HepG2 (cell line): ENCODE data around the gene SNN. TPM values are rescaled to one million over a fixed set of nuclear protein-coding genes. Genes with fewer than 3 reads are reported as not detected.

Source experiments
- AHR ChIP-seq: IDR thresholded peaks from 2 replicates; pipeline ENCODE4 v1.6.1; 2018; ENCODE audit warnings: missing genetic modification reagents, missing compliant biosample characterization
- BORCS8-MEF2B ChIP-seq: sonication (generic); formaldehyde crosslinking; IDR thresholded peaks from 2 replicates; pipeline ENCODE4 v1.8.0; 2022; ENCODE audit warnings: mild to moderate bottlenecking, missing genetic modification reagents
- FOSL2 ChIP-seq: sonication (generic); formaldehyde crosslinking; IDR thresholded peaks from 2 replicates; pipeline ENCODE4 v1.4.0; 2020; ENCODE audit warnings: missing genetic modification reagents
- GATAD2A ChIP-seq: IDR thresholded peaks from 2 replicates; pipeline ENCODE4 v1.6.1; 2016
- HNRNPK ChIP-seq: fragments of 200-400 bp; formaldehyde crosslinking; IDR thresholded peaks from 2 replicates; pipeline ENCODE4 v1.6.1; 2018; ENCODE audit warnings: low read length, low read depth, moderate library complexity, mild to moderate bottlenecking; ENCODE audit not compliant: poor library complexity, severe bottlenecking
- MAZ ChIP-seq, 2 experiments: sonication (generic) in 1 of 2; formaldehyde crosslinking in 1 of 2; IDR thresholded peaks; 2 replicates each; pipeline versions ENCODE4 v1.5.0 to v1.6.1; 2012 to 2020; ENCODE audit warnings: low read depth in 2 of 2, mild to moderate bottlenecking in 2 of 2, borderline replicate concordance in 1 of 2, improper control_type of control experiment in 1 of 2, low read length in 1 of 2, missing genetic modification reagents in 1 of 2, moderate library complexity in 1 of 2
- MTA3 ChIP-seq: sonication (generic); formaldehyde crosslinking; IDR thresholded peaks from 2 replicates; pipeline ENCODE4 v1.4.0; 2020; ENCODE audit warnings: missing genetic modification reagents
- REPIN1 ChIP-seq: sonication (generic); formaldehyde crosslinking; IDR thresholded peaks from 2 replicates; pipeline ENCODE4 v1.8.0; 2022; ENCODE audit warnings: missing genetic modification reagents, low read depth, mild to moderate bottlenecking, borderline replicate concordance
- SIX4 ChIP-seq: sonication (generic); formaldehyde crosslinking; IDR thresholded peaks from 2 replicates; pipeline ENCODE4 v1.4.0; 2020; ENCODE audit warnings: missing genetic modification reagents
- TRIM24 ChIP-seq: sonication (generic); formaldehyde crosslinking; IDR thresholded peaks from 2 replicates; pipeline ENCODE4 v1.8.0; 2022; ENCODE audit warnings: mild to moderate bottlenecking, missing genetic modification reagents
- XBP1 ChIP-seq: sonication (generic); formaldehyde crosslinking; IDR thresholded peaks from 2 replicates; pipeline ENCODE4 v1.5.0; 2020; ENCODE audit warnings: missing genetic modification reagents
- XRCC5 ChIP-seq: fragments of 200-400 bp; formaldehyde crosslinking; optimal IDR thresholded peaks from 2 replicates; pipeline ENCODE3; 2017; ENCODE audit warnings: mild to moderate bottlenecking, low read length
- ZBTB7A ChIP-seq: sonication (generic); formaldehyde crosslinking; IDR thresholded peaks from 2 replicates; pipeline ENCODE4 v1.8.0; 2022; ENCODE audit warnings: mild to moderate bottlenecking, missing genetic modification reagents
- ZFY ChIP-seq: sonication (generic); formaldehyde crosslinking; IDR thresholded peaks from 2 replicates; pipeline ENCODE4 v1.4.0; 2020; ENCODE audit warnings: missing genetic modification reagents
- ZNF230 ChIP-seq: sonication (generic); formaldehyde crosslinking; IDR thresholded peaks from 2 replicates; pipeline ENCODE4 v1.4.0; 2020; ENCODE audit warnings: mild to moderate bottlenecking, missing genetic modification reagents
- ZNF354B ChIP-seq: sonication (generic); formaldehyde crosslinking; IDR thresholded peaks from 2 replicates; pipeline ENCODE4 v1.8.0; 2022; ENCODE audit warnings: mild to moderate bottlenecking, missing genetic modification reagents
- ZNF382 ChIP-seq: sonication (generic); formaldehyde crosslinking; IDR thresholded peaks from 2 replicates; pipeline ENCODE4 v1.5.0; 2020; ENCODE audit warnings: missing genetic modification reagents, mild to moderate bottlenecking, borderline replicate concordance
- ZNF530 ChIP-seq: sonication (generic); formaldehyde crosslinking; IDR thresholded peaks from 2 replicates; pipeline ENCODE4 v1.5.0; 2020; ENCODE audit warnings: low read depth, mild to moderate bottlenecking, missing genetic modification reagents
- ZNF580 ChIP-seq: IDR thresholded peaks from 2 replicates; pipeline ENCODE4 v1.6.1; 2016; ENCODE audit warnings: low read depth, borderline replicate concordance
- ZNF83 ChIP-seq: sonication (generic); formaldehyde crosslinking; IDR thresholded peaks from 2 replicates; pipeline ENCODE4 v1.4.0; 2020; ENCODE audit warnings: missing genetic modification reagents, mild to moderate bottlenecking, borderline replicate concordance
- polyA plus RNA-seq, 8 experiments: library from polyadenylated mRNA; depleted of rRNA in 3 of 8; stranded (reverse) in 7 of 8; unstranded in 1 of 8; fragments of >200 nt; fragmentation: Illumina TruSeq in 4 of 8; extraction: Trizol in 4 of 8; gene quantifications; 2 replicates each; pipeline versions ENCODE4 v1.2.1 to v1.2.3, GENCODE V29; 2011 to 2016; ENCODE audit warnings: low read depth in 4 of 8, missing spikeins in 1 of 8, mixed read lengths in 1 of 8; ENCODE audit not compliant: insufficient read depth in 1 of 8
- total RNA-seq, 5 experiments: library from RNA; depleted of rRNA; stranded (reverse); fragments of >200 nt; fragmentation: Illumina TruSeq; extraction: Trizol; gene quantifications; 2 replicates each; pipeline ENCODE4 v1.2.3, GENCODE V29; 2016; ENCODE audit warnings: low read depth in 1 of 5
- TF ChIP-seq, protein P1 (sequence below): sonication (generic); formaldehyde crosslinking; IDR thresholded peaks from 2 replicates; pipeline ENCODE4 v1.4.0; 2020; ENCODE audit warnings: low read depth, mild to moderate bottlenecking, missing genetic modification reagents
- TF ChIP-seq, protein P2 (sequence below): sonication (generic); formaldehyde crosslinking; IDR thresholded peaks from 2 replicates; pipeline ENCODE4 v1.4.0; 2020; ENCODE audit warnings: mild to moderate bottlenecking, low read depth, missing genetic modification reagents
- TF ChIP-seq, protein P3 (sequence below): IDR thresholded peaks from 2 replicates; pipeline ENCODE4 v1.6.1; 2016; ENCODE audit warnings: missing genetic modification reagents, missing compliant biosample characterization
- TF ChIP-seq, protein P4 (sequence below): sonication (generic); formaldehyde crosslinking; IDR thresholded peaks from 2 replicates; pipeline ENCODE4 v1.5.0; 2020; ENCODE audit warnings: missing genetic modification reagents
- TF ChIP-seq, protein P5 (sequence below): sonication (generic); formaldehyde crosslinking; IDR thresholded peaks from 2 replicates; pipeline ENCODE4 v1.9.0; 2021; ENCODE audit warnings: missing genetic modification reagents, borderline replicate concordance

Gene SNN
- total and polyA plus RNA-seq, 2 of the 13 experiments (the other 11 are each of a cell fraction or from before 2014, with no cell fraction given) = 5.2 to 8.4 TPM

DNA sequence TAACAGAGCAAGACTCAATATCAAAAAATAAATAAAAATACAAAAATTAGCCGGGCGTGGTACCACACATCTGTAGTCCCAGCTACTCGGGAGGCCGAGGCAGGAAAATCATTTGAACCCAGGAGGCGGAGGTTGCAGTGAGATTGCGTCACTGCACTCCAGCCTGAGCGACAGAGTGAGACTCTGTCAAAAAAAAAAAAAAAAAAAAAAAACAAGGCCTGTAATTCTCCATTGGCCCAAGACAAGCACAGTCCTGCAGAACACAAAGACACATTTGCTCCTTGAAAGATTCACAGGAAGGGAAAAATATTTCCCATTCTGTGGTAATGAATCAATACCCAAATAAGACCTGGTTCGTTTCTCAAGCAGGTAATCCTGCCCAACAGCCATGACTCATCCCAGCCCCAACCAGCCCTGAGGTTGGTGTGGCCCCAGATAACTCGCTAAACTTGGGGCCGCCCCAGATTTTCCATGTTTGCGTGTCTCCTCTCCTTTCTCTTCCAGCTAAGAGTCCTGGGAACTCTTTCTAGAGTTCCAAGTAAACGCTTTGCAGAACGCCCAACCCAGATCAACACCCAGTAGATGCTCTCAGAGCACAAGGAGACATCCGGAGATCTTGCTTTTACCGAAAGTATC is 40.3 kb upstream of the SNN start (continued):
- TF ChIP-seq ZNF230 (CRISPR knock-in tag) (no peak), ZNF530 (CRISPR knock-in tag) (no peak), BORCS8-MEF2B (CRISPR knock-in tag) (no peak), FOSL2 (CRISPR knock-in tag) (peak; percentile 95), ZNF83 (CRISPR knock-in tag) (no peak), MAZ (IDR thresholded peaks at IDR 0.05; ENCODE audit: borderline replicate concordance, low read depth, low read length) (no peak), MAZ (CRISPR knock-in tag; IDR thresholded peaks at IDR 0.05; ENCODE audit: low read depth) (no peak), AHR (CRISPR knock-in tag) (no peak), XRCC5 (peak; percentile 36), REPIN1 (CRISPR knock-in tag) (no peak), MTA3 (CRISPR knock-in tag) (no peak), TRIM24 (no peak), ZNF354B (no peak), ZBTB7A (CRISPR knock-in tag) (no peak), XBP1 (CRISPR knock-in tag) (no peak), SIX4 (CRISPR knock-in tag) (no peak), ZNF382 (CRISPR knock-in tag) (no peak), HNRNPK (no peak), ZNF580 (0 out of 2 replicates have a peak, but pooled peaks have one; percentile 14), ZFY (no peak), GATAD2A (CRISPR knock-in tag) (0 out of 2 replicates have a peak, but pooled peaks have one; percentile 24)
- TF ChIP-seq, protein P1, sequence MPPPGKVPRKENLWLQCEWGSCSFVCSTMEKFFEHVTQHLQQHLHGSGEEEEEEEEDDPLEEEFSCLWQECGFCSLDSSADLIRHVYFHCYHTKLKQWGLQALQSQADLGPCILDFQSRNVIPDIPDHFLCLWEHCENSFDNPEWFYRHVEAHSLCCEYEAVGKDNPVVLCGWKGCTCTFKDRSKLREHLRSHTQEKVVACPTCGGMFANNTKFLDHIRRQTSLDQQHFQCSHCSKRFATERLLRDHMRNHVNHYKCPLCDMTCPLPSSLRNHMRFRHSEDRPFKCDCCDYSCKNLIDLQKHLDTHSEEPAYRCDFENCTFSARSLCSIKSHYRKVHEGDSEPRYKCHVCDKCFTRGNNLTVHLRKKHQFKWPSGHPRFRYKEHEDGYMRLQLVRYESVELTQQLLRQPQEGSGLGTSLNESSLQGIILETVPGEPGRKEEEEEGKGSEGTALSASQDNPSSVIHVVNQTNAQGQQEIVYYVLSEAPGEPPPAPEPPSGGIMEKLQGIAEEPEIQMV (CRISPR knock-in tag) = no peak
- TF ChIP-seq, protein P2, sequence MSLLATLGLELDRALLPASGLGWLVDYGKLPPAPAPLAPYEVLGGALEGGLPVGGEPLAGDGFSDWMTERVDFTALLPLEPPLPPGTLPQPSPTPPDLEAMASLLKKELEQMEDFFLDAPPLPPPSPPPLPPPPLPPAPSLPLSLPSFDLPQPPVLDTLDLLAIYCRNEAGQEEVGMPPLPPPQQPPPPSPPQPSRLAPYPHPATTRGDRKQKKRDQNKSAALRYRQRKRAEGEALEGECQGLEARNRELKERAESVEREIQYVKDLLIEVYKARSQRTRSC (CRISPR knock-in tag) = no peak
- TF ChIP-seq, protein P3, sequence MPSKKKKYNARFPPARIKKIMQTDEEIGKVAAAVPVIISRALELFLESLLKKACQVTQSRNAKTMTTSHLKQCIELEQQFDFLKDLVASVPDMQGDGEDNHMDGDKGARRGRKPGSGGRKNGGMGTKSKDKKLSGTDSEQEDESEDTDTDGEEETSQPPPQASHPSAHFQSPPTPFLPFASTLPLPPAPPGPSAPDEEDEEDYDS = no peak
- TF ChIP-seq, protein P4, sequence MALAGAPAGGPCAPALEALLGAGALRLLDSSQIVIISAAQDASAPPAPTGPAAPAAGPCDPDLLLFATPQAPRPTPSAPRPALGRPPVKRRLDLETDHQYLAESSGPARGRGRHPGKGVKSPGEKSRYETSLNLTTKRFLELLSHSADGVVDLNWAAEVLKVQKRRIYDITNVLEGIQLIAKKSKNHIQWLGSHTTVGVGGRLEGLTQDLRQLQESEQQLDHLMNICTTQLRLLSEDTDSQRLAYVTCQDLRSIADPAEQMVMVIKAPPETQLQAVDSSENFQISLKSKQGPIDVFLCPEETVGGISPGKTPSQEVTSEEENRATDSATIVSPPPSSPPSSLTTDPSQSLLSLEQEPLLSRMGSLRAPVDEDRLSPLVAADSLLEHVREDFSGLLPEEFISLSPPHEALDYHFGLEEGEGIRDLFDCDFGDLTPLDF (CRISPR knock-in tag) = no peak
- TF ChIP-seq, protein P5, sequence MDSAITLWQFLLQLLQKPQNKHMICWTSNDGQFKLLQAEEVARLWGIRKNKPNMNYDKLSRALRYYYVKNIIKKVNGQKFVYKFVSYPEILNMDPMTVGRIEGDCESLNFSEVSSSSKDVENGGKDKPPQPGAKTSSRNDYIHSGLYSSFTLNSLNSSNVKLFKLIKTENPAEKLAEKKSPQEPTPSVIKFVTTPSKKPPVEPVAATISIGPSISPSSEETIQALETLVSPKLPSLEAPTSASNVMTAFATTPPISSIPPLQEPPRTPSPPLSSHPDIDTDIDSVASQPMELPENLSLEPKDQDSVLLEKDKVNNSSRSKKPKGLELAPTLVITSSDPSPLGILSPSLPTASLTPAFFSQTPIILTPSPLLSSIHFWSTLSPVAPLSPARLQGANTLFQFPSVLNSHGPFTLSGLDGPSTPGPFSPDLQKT (CRISPR knock-in tag) = no peak
